Measurements from ENCODE around the gene SPSB4.

The SPSB4 gene

GRCh38 chr3:141125351-141125750 is 74.2 kb downstream of the SPSB4 start:
- Histone ChIP-seq H3K9me2 (replicated peaks; ENCODE audit: insufficient read depth, low read length) (no peaks in the 10 kb centered on the region), H3K4me1 (ENCODE audit: low read length) (no peaks in the 10 kb centered on the region), H3K9ac (ENCODE audit: low read length) (no peak overlapping the region), H3K4me2 (ENCODE audit: low read depth, low read length) (no peak overlapping the region), H3K27me3 (replicated peaks; ENCODE audit: insufficient read depth, low read length) (no peaks in the 10 kb centered on the region), H3K36me3 (replicated peaks; ENCODE audit: insufficient read depth, low read length) (no peaks in the 10 kb centered on the region), H3K4me3 (ENCODE audit: low read length) (no peak overlapping the region), H3K27ac (ENCODE audit: low read length) (no peak overlapping the region), H3K9me3 (replicated peaks; ENCODE audit: insufficient read depth, low read length) (no peaks in the 10 kb centered on the region), H2AFZ (ENCODE audit: low read length) (no peak overlapping the region), H3K79me2 (ENCODE audit: low read length) (no peaks in the 10 kb centered on the region), H3F3A (ENCODE audit: insufficient read depth, low read length) (no peaks in the 10 kb centered on the region), H4K20me1 (ENCODE audit: insufficient read depth, low read length) (no peaks in the 10 kb centered on the region)
- TF ChIP-seq EZH2 (optimal IDR thresholded peaks at IDR 0.05; ENCODE audit: low read depth, low read length) (no peak), CTCF (IDR thresholded peaks at IDR 0.05; ENCODE audit: low read length) (no peak), EZH2phosphoT487 (IDR thresholded peaks at IDR 0.05; ENCODE audit: low read length) (no peak)
- no peak for DNase-seq

- no peaks in the 10 kb centered on the region for H3K4me1 ChIP-seq (ENCODE audit: low read length)
- no peaks in the 10 kb centered on the region for H4K20me1 ChIP-seq (ENCODE audit: insufficient read depth, low read length)
- no peaks in the 10 kb centered on the region for H3K27me3 ChIP-seq (replicated peaks; ENCODE audit: insufficient read depth, low read length)
- H3K4me3 ChIP-seq (ENCODE audit: low read length), result no peak overlapping the region
- H3K9me3 ChIP-seq (replicated peaks; ENCODE audit: insufficient read depth, low read length), result no peaks in the 10 kb centered on the region
- DNase-seq, result no peak
- no peaks in the 10 kb centered on the region for H3K9me2 ChIP-seq (replicated peaks; ENCODE audit: insufficient read depth, low read length)
- H3K9ac ChIP-seq (ENCODE audit: low read length), result no peak overlapping the region
- no peaks in the 10 kb centered on the region for H3F3A ChIP-seq (ENCODE audit: insufficient read depth, low read length)
- no peak overlapping the region for H3K4me2 ChIP-seq (ENCODE audit: low read depth, low read length)
- H3K27ac ChIP-seq (ENCODE audit: low read length), result no peak overlapping the region
- no peak overlapping the region for H2AFZ ChIP-seq (ENCODE audit: low read length)
- TF ChIP-seq EZH2phosphoT487 (IDR thresholded peaks at IDR 0.05; ENCODE audit: low read length) (no peak), CTCF (IDR thresholded peaks at IDR 0.05; ENCODE audit: low read length) (no peak), EZH2 (optimal IDR thresholded peaks at IDR 0.05; ENCODE audit: low read depth, low read length) (no peak)
- H3K36me3 ChIP-seq (replicated peaks; ENCODE audit: insufficient read depth, low read length), result no peaks in the 10 kb centered on the region
- H3K79me2 ChIP-seq (ENCODE audit: low read length), result no peaks in the 10 kb centered on the region
These were observed 75.7 kb downstream of the SPSB4 start for GRCh38 chr3:141126661-141127343.

- H3K4me2 ChIP-seq (ENCODE audit: low read depth, low read length), result no peak overlapping the region
- no peaks in the 10 kb centered on the region for H3K4me1 ChIP-seq (ENCODE audit: low read length)
- H3K79me2 ChIP-seq (ENCODE audit: low read length), result no peaks in the 10 kb centered on the region
- H3K4me3 ChIP-seq (ENCODE audit: low read length), result no peak overlapping the region
- no peak overlapping the region for H3K27ac ChIP-seq (ENCODE audit: low read length)
- H3K36me3 ChIP-seq (replicated peaks; ENCODE audit: insufficient read depth, low read length), result no peaks in the 10 kb centered on the region
- H3K9ac ChIP-seq (ENCODE audit: low read length), result no peak overlapping the region
- no peak for DNase-seq
- H3K9me3 ChIP-seq (replicated peaks; ENCODE audit: insufficient read depth, low read length), result no peaks in the 10 kb centered on the region
- H4K20me1 ChIP-seq (ENCODE audit: insufficient read depth, low read length), result no peaks in the 10 kb centered on the region
- no peak overlapping the region for H2AFZ ChIP-seq (ENCODE audit: low read length)
- TF ChIP-seq EZH2phosphoT487 (IDR thresholded peaks at IDR 0.05; ENCODE audit: low read length) (no peak), CTCF (IDR thresholded peaks at IDR 0.05; ENCODE audit: low read length) (no peak), EZH2 (optimal IDR thresholded peaks at IDR 0.05; ENCODE audit: low read depth, low read length) (no peak)
- no peaks in the 10 kb centered on the region for H3K9me2 ChIP-seq (replicated peaks; ENCODE audit: insufficient read depth, low read length)
- no peaks in the 10 kb centered on the region for H3F3A ChIP-seq (ENCODE audit: insufficient read depth, low read length)
- H3K27me3 ChIP-seq (replicated peaks; ENCODE audit: insufficient read depth, low read length), result no peaks in the 10 kb centered on the region
These were observed 76.4 kb downstream of the SPSB4 start for GRCh38 chr3:141127344-141128125.

All from MM.1S (cell line).